NB4 (cell line): ENCODE data around the gene CSTF1.

Experiments used
- CTCF ChIP-seq: IDR thresholded peaks from one replicate; pipeline ENCODE4 v1.5.1; 2012; ENCODE audit warnings: low read depth, low read length
- MAX ChIP-seq: IDR thresholded peaks from 2 replicates; pipeline ENCODE4 v1.6.1; 2011; ENCODE audit warnings: low read depth, low read length
- MYC ChIP-seq: IDR thresholded peaks from 2 replicates; pipeline ENCODE4 v1.6.1; 2011; ENCODE audit warnings: low read depth, low read length
- POLR2A ChIP-seq: IDR thresholded peaks from 2 replicates; pipeline ENCODE4 v1.6.1; 2011; ENCODE audit warnings: mild to moderate bottlenecking; ENCODE audit not compliant: insufficient read length; ENCODE audit errors: extremely low read depth

GRCh38 chr20:56371977-56372376, 20.5 kb upstream of the CSTF1 start:
- TF ChIP-seq CTCF (no peak), POLR2A (no peak), MAX (no peak), MYC (no peak)
